GM12874 (cell line): Measurements from ENCODE around the gene SPATA33.

ENCODE experiments used
- CTCF ChIP-seq: IDR thresholded peaks from 2 replicates; pipeline ENCODE4 v1.5.1; 2011; ENCODE audit warnings: low read depth, mild to moderate bottlenecking, control low read depth, low read length, moderate library complexity; ENCODE audit not compliant: insufficient read depth

Gene SPATA33

GRCh38 chr16:89621136-89621697, 36.4 kb upstream of the SPATA33 start:
- no peak for TF ChIP-seq CTCF

- no peak for TF ChIP-seq CTCF
Measured at GRCh38 chr16:89621698-89622409, 35.8 kb upstream of the SPATA33 start.

- TF ChIP-seq CTCF: no peak
Measured at GRCh38 chr16:89623511-89624261, 34.0 kb upstream of the SPATA33 start.

GRCh38 chr16:89624777-89625761, 32.6 kb upstream of the SPATA33 start:
- TF ChIP-seq CTCF: no peak

- no peak for TF ChIP-seq CTCF
Measured at GRCh38 chr16:89629827-89630610, 27.6 kb upstream of the SPATA33 start.

GRCh38 chr16:89633064-89633631, 24.5 kb upstream of the SPATA33 start:
- no peak for TF ChIP-seq CTCF
